Neural cell (in vitro differentiated cells): ENCODE results near the gene ESPN.

ENCODE experiments used
- CTCF ChIP-seq: fragments of 450-650 bp; IDR thresholded peaks from 2 replicates; pipeline ENCODE4 v1.5.1; 2014; ENCODE audit warnings: antibody characterized with exemption, mild to moderate bottlenecking, moderate library complexity; ENCODE audit not compliant: poor library complexity, severe bottlenecking
- EP300 ChIP-seq: fragments of 450-650 bp; conservative IDR thresholded peaks from 2 replicates; pipeline ENCODE4 v1.6.1; 2014; ENCODE audit warnings: antibody characterized with exemption, mild to moderate bottlenecking, moderate library complexity; ENCODE audit not compliant: poor library complexity, severe bottlenecking
- EZH2 ChIP-seq: fragments of 200-600, 300-800 bp; shearing (Covaris generic), sonication (generic); IDR thresholded peaks from 2 replicates; pipeline ENCODE4 v1.6.1; 2014; ENCODE audit warnings: antibody characterized with exemption, low read length, borderline replicate concordance, mild to moderate bottlenecking; ENCODE audit not compliant: insufficient read depth, poor library complexity, severe bottlenecking
- MXI1 ChIP-seq: fragments of 450-650 bp; conservative IDR thresholded peaks from 2 replicates; pipeline ENCODE4 v1.6.1; 2014; ENCODE audit warnings: antibody characterized with exemption, mild to moderate bottlenecking; ENCODE audit not compliant: poor library complexity, severe bottlenecking
- POLR2AphosphoS5 ChIP-seq: IDR thresholded peaks from 2 replicates; pipeline ENCODE4 v1.6.1; 2012
- RAD21 ChIP-seq: fragments of 450-650 bp; conservative IDR thresholded peaks from 2 replicates; pipeline ENCODE4 v1.6.1; 2014; ENCODE audit warnings: antibody characterized with exemption, mild to moderate bottlenecking, moderate library complexity
- SMC3 ChIP-seq: fragments of 450-650 bp; conservative IDR thresholded peaks from 2 replicates; pipeline ENCODE4 v1.6.1; 2014; ENCODE audit warnings: antibody characterized with exemption, mild to moderate bottlenecking, moderate library complexity; ENCODE audit not compliant: poor library complexity
- TAF1 ChIP-seq: IDR thresholded peaks from 2 replicates; pipeline ENCODE4 v1.6.1; 2012; ENCODE audit warnings: low read depth
- TF ChIP-seq, protein P1 (sequence below): IDR thresholded peaks from 2 replicates; pipeline ENCODE4 v1.6.1; 2012; ENCODE audit warnings: borderline replicate concordance

DNA sequence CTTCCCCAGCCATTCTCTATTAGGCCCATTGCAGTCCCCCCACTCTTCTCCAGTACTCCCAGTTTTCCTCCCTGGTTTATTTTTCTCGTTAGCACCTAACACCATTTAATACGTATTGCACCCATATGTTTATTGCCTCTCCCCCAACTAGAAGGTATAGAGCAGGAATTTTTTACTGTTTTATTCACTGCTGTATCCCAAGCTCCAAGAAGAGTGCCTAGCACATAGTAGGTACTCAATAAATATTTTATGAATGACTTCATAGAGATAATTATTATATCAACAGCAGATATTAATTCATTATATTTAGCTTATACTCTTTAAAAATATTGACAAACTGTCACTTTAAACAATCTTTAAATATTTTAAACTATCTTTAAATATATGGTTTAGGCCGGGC, 25.3 kb upstream of the ESPN start:
- TF ChIP-seq CTCF (no peak), EP300 (no peak), MXI1 (no peak), POLR2AphosphoS5 (no peak), EZH2 (no peak), SMC3 (no peak), TAF1 (no peak), RAD21 (no peak)
- TF ChIP-seq, protein P1, sequence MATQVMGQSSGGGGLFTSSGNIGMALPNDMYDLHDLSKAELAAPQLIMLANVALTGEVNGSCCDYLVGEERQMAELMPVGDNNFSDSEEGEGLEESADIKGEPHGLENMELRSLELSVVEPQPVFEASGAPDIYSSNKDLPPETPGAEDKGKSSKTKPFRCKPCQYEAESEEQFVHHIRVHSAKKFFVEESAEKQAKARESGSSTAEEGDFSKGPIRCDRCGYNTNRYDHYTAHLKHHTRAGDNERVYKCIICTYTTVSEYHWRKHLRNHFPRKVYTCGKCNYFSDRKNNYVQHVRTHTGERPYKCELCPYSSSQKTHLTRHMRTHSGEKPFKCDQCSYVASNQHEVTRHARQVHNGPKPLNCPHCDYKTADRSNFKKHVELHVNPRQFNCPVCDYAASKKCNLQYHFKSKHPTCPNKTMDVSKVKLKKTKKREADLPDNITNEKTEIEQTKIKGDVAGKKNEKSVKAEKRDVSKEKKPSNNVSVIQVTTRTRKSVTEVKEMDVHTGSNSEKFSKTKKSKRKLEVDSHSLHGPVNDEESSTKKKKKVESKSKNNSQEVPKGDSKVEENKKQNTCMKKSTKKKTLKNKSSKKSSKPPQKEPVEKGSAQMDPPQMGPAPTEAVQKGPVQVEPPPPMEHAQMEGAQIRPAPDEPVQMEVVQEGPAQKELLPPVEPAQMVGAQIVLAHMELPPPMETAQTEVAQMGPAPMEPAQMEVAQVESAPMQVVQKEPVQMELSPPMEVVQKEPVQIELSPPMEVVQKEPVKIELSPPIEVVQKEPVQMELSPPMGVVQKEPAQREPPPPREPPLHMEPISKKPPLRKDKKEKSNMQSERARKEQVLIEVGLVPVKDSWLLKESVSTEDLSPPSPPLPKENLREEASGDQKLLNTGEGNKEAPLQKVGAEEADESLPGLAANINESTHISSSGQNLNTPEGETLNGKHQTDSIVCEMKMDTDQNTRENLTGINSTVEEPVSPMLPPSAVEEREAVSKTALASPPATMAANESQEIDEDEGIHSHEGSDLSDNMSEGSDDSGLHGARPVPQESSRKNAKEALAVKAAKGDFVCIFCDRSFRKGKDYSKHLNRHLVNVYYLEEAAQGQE, result no peak
